GM21529 (cell line): ENCODE measurements around the gene LARP1B.
"Not testable (repeated sequence)": the region's sequence is repeated elsewhere in the genome, so short reads cannot be mapped to it uniquely, and the experiment has no call there.

ENCODE experiments used
- ATAC-seq: cut with Tn5 transposase; IDR thresholded peaks from one replicate; pipeline ENCODE4 v1.9.1; 2021; ENCODE audit not compliant: unreplicated experiment

Gene LARP1B

GRCh38 chr4:128220286-128221235 lies 159.4 kb downstream of the LARP1B start:
- ATAC-seq = peak; percentile 87

DNA sequence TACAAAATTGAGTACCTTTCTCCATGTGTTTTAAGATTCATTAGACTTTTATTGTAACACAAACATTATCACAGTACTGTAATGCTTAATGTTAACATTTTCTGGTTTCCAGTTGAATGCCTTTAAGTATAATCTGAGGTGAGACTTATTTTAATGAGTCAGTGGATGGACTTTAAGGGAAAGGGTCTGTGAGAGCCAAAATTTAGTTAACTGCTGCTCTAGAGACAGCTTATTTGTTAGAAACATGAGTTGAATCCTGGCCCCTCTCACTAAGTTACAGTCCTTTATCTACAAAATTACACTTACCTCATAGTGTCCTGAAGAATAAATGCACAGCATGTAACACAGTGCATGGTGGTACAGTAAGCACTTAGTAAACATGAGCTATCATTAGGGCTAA lies 160.5 kb downstream of the LARP1B start:
- ATAC-seq = no peak

DNA sequence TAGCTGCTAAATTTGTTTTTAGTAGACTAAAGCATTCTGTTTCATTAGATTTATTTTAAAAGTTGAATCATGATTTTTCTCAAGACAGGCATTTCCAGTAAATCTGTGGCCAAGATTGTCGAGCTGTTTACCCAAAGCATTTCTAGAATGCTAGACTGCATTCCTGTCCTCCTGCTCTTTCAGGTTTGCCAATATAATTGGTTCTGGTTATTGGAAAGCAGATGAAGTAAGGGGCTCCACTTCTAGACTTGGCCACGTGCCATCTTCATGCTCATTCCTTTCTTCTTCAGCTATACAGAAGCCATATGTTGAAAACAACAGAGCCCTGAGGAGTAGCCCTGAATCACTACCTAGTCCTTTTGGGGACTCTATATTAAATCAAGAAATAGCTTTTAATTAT lies 164.0 kb downstream of the LARP1B start:
- ATAC-seq = no peak

GRCh38 chr4:128227991-128228571 lies 167.0 kb downstream of the LARP1B start:
- no peak for ATAC-seq

- ATAC-seq = no peak
Observed at GRCh38 chr4:128228845-128229795, 168.0 kb downstream of the LARP1B start.

DNA sequence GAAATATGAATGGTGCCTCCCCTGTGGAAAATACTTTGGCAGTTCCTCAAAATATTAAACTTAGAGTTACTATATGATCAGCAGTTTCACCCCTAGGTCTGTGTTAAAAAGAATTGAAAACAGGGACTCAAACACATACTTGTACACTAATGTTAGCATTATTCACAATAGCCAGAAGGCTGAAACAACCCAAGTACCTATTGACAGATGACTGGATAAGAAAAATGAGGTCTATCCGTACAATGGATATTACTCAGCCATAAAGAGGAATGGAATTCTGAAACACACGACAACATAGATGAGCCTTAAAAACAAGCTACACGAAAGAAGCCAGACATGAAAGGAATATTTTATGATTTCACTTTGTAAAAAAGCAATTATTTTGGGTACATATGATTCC lies 171.6 kb downstream of the LARP1B start:
- no peak for ATAC-seq

- no peak for ATAC-seq
Observed at GRCh38 chr4:128234836-128235235, 173.7 kb downstream of the LARP1B start.

- no peak for ATAC-seq
Observed at GRCh38 chr4:128241019-128241418, 179.9 kb downstream of the LARP1B start.

DNA sequence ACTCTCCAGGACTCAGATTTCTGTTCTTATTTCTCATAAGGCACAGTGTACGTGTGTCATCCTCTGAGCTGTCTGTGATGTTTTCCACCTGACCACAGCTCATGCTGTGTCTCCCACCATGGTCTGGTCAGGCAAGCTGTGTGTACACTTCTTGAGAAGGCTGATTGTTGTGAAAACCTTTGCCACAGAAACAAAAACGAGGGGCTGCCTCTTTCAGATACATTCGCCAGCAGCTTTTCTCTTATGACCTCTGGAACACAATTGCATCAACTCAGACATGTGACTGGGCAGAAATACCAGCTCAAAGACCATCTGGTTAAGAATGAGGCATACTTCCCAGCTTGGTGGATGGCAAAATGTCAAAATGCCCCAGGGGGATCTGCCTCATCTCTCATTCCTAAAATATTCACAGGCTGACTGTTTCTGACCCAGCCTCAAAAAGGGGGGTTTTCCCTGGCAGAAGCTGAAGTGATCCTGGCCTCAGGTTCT lies 180.4 kb downstream of the LARP1B start:
- no peak for ATAC-seq

- no peak for ATAC-seq
Observed at GRCh38 chr4:128241981-128242380, 180.9 kb downstream of the LARP1B start.

GRCh38 chr4:128242601-128243000 lies 181.5 kb downstream of the LARP1B start:
- ATAC-seq = no peak

GRCh38 chr4:128244379-128244778 lies 183.3 kb downstream of the LARP1B start:
- ATAC-seq = no peak

- not testable (repeated sequence) for ATAC-seq
Observed at GRCh38 chr4:128245391-128245790, 184.3 kb downstream of the LARP1B start.

DNA sequence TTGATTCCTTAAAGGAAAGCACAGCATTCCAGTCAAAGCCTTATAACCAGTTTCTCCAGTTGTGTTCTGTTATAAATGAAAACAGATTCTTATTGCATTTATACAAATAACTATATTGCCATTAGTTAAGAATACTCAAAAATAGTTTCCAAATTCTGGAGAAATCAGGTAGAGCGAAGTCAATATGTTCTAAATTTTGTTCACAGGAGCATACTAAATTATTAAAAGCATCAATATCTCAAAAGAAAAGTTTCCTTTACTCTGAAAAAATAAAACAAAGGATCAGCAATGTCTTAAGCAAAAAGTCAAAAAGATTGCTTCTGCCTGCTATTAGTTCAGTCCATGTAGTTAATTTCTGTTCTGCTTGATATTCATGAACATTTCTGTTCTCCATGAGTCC lies 186.8 kb downstream of the LARP1B start:
- no peak for ATAC-seq

GRCh38 chr4:128249787-128250668 lies 188.9 kb downstream of the LARP1B start:
- no peak for ATAC-seq

- no peak for ATAC-seq
Observed at GRCh38 chr4:128255906-128256305, 194.8 kb downstream of the LARP1B start.

DNA sequence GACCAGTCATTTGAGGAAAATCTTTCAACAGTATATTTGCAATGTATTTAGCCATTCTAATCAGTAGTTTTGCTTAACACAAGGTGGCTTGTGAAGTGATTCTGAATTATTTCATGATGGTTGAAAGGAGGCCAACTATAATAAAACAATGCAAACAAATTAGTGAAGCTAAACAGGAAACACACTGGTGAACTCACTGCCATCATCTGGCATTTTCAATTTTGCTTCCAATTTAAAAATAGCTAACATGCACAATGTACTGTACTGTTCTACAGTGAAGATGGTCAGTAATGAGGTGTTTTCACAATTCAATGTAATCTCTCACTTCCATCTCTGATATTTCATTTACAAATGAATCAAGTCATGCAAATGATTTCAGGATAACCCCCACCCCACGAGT lies 195.4 kb downstream of the LARP1B start:
- ATAC-seq = no peak

DNA sequence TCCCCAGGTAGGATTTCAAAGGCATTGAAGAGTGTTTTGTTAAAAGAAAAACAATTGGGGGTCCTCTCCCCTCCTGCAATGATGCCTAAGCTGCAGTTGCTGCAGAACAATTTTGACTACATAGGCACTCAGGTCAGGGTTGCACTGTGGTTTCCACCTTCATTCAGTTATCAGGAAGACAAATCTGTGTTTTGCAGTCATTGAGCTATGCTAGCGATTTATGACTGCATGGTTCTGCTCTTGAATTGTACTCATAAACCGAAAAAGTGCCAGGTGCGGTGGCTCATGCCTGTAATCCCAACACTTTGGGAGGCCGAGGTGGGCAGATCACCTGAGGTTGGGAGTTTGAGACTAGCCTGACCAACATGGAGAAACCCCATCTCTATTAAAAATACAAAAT lies 197.1 kb downstream of the LARP1B start:
- ATAC-seq = not testable (repeated sequence)

GRCh38 chr4:128259889-128260288 lies 198.8 kb downstream of the LARP1B start:
- ATAC-seq = not testable (repeated sequence)
